ENCODE results near the gene AIFM3.

AIFM3 gene

GRCh38 chr22:21025266-21025665 lies 58.2 kb downstream of the AIFM3 start:
- TF ChIP-seq CTCF (conservative IDR thresholded peaks at IDR 0.05; ENCODE audit: low read depth) = no peak
- ChIA-PET POLR2A (ENCODE audit: low non-redundant PET) (no interaction called here), CTCF (no interaction called here)
- no peak for DNase-seq (ENCODE audit: low spot score)
- H3K27ac ChIP-seq = peak overlapping the region; percentile 95

- H3K27ac ChIP-seq = peak overlapping the region; percentile 95
- DNase-seq (ENCODE audit: low spot score) = no peak
- ChIA-PET POLR2A (ENCODE audit: low non-redundant PET) (no interaction called here), CTCF (no interaction called here)
- TF ChIP-seq CTCF (conservative IDR thresholded peaks at IDR 0.05; ENCODE audit: low read depth) = no peak
Observed at GRCh38 chr22:21025763-21026755, 59.0 kb downstream of the AIFM3 start.

- ChIA-PET CTCF (no interaction called here), POLR2A (ENCODE audit: low non-redundant PET) (no interaction called here)
- no peak for TF ChIP-seq CTCF (conservative IDR thresholded peaks at IDR 0.05; ENCODE audit: low read depth)
- DNase-seq (ENCODE audit: low spot score) = no peak
- peak overlapping the region; percentile 95 for H3K27ac ChIP-seq
Observed at GRCh38 chr22:21026783-21027692, 60.0 kb downstream of the AIFM3 start.

- CTCF ChIA-PET = no interaction called here
- POLR2A ChIA-PET (ENCODE audit: low non-redundant PET) = no interaction called here
- no peak for TF ChIP-seq CTCF (conservative IDR thresholded peaks at IDR 0.05; ENCODE audit: low read depth)
- no peak for DNase-seq (ENCODE audit: low spot score)
- H3K27ac ChIP-seq = peak overlapping the region; percentile 95
Observed at GRCh38 chr22:21028277-21029251, 61.5 kb downstream of the AIFM3 start.

GRCh38 chr22:21029486-21030025 lies 62.5 kb downstream of the AIFM3 start:
- CTCF ChIA-PET = no interaction called here
- no peak for TF ChIP-seq CTCF (conservative IDR thresholded peaks at IDR 0.05; ENCODE audit: low read depth)
- POLR2A ChIA-PET (ENCODE audit: low non-redundant PET) = no interaction called here

More at GRCh38 chr22:21029486-21030025, 62.5 kb downstream of the AIFM3 start:
- no peak for DNase-seq (ENCODE audit: low spot score)
- peak overlapping the region; percentile 95 for H3K27ac ChIP-seq
